ENCODE data around the gene ABHD5.

The ABHD5 gene

DNA sequence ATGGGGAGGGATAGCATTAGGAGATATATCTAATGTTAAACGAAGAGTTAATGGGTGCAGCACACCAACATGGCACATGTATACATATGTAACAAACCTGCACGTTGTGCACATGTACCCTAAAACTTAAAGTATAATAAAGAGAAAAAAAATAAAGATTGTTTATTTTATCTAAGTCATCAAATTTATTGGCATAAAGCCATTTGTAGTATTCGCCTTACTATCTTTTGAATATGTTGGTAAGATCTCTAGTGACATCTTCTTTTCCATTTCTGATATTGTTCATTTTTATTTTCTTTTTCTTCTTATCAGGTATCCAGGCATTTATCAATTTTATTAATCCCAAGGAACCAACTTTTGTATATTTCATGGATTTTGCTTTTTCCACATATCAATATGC is 5.8 kb upstream of the ABHD5 start:
- no peak for DNase-seq (ENCODE audit: low spot score)
- ATAC-seq (ENCODE audit: low read depth) = no peak
- no peaks in the 10 kb centered on the region for H3K36me3 ChIP-seq (ENCODE audit: low read depth)
- H3K4me1 ChIP-seq (ENCODE audit: insufficient read depth, poor library complexity, severe bottlenecking) = peaks cover 3% of the 10 kb centered on the region
- H3K27me3 ChIP-seq (ENCODE audit: insufficient read depth, poor library complexity, severe bottlenecking) = no peaks in the 10 kb centered on the region
- H3K9me3 ChIP-seq (ENCODE audit: severe bottlenecking) = no peaks in the 10 kb centered on the region
- TF ChIP-seq, protein P1, sequence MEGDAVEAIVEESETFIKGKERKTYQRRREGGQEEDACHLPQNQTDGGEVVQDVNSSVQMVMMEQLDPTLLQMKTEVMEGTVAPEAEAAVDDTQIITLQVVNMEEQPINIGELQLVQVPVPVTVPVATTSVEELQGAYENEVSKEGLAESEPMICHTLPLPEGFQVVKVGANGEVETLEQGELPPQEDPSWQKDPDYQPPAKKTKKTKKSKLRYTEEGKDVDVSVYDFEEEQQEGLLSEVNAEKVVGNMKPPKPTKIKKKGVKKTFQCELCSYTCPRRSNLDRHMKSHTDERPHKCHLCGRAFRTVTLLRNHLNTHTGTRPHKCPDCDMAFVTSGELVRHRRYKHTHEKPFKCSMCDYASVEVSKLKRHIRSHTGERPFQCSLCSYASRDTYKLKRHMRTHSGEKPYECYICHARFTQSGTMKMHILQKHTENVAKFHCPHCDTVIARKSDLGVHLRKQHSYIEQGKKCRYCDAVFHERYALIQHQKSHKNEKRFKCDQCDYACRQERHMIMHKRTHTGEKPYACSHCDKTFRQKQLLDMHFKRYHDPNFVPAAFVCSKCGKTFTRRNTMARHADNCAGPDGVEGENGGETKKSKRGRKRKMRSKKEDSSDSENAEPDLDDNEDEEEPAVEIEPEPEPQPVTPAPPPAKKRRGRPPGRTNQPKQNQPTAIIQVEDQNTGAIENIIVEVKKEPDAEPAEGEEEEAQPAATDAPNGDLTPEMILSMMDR (IDR thresholded peaks at IDR 0.05; ENCODE audit: poor library complexity, severe bottlenecking) = no peak
- H3K4me3 ChIP-seq (ENCODE audit: severe bottlenecking) = no peak overlapping the region
- H3K27ac ChIP-seq (ENCODE audit: poor library complexity, severe bottlenecking) = no peak overlapping the region

- TF ChIP-seq, protein P1 (IDR thresholded peaks at IDR 0.05; ENCODE audit: poor library complexity, severe bottlenecking) = no peak
- H3K4me1 ChIP-seq (ENCODE audit: insufficient read depth, poor library complexity, severe bottlenecking) = peaks cover 3% of the 10 kb centered on the region
- DNase-seq (ENCODE audit: low spot score) (no peak), ATAC-seq (ENCODE audit: low read depth) (no peak)
- H3K27me3 ChIP-seq (ENCODE audit: insufficient read depth, poor library complexity, severe bottlenecking) = no peaks in the 10 kb centered on the region
- H3K4me3 ChIP-seq (ENCODE audit: severe bottlenecking) = no peak overlapping the region
- no peaks in the 10 kb centered on the region for H3K36me3 ChIP-seq (ENCODE audit: low read depth)
- H3K9me3 ChIP-seq (ENCODE audit: severe bottlenecking) = no peaks in the 10 kb centered on the region
- H3K27ac ChIP-seq (ENCODE audit: poor library complexity, severe bottlenecking) = no peak overlapping the region
Observed at GRCh38 chr3:43685921-43686320, 4.8 kb upstream of the ABHD5 start.

GRCh38 chr3:43686333-43686699 is 4.4 kb upstream of the ABHD5 start:
- no peak for ATAC-seq (ENCODE audit: low read depth)
- no peak for DNase-seq (ENCODE audit: low spot score)
- H3K27ac ChIP-seq (ENCODE audit: poor library complexity, severe bottlenecking) = no peak overlapping the region

DNA sequence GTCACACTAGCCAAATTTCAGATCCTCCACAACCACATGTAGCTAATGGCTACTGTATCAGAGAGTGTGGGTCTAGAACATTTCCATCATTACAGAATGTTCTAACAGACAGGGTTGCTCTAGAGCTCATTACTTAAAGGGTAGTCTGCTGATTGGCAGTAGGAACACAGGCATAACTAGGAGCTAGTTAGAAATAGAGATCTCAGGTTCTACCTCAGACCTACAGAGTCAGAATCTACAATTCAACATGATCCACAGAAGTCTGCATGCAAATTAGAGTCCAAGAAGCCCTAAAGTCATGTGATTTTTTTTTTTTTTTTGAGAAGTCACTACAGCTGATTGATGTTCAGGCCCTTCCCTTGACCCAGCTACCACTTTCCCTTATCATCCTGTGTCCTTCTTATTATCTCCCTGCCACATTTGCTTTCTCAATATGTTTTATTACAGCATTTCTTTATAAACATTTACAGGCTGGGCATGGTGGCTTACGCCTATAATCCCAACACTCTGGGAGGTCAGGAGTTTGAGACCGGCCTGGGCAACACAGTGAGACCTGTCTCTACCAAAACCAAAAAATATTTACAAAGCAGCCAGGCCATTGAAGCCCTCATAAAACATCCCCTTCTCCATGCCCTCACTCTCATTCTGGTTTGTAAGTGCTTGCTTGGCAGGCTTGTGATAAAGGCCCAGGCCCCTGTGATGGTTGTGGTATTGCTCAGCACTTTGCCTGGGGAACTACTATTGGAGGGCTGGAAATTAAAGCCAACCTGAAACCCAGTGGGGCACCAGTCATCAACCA is 3.8 kb upstream of the ABHD5 start:
- no peaks in the 10 kb centered on the region for H3K9me3 ChIP-seq (ENCODE audit: severe bottlenecking)
- no peaks in the 10 kb centered on the region for H3K36me3 ChIP-seq (ENCODE audit: low read depth)
- H3K4me1 ChIP-seq (ENCODE audit: insufficient read depth, poor library complexity, severe bottlenecking) = peaks cover 4% of the 10 kb centered on the region
- no peak overlapping the region for H3K27ac ChIP-seq (ENCODE audit: poor library complexity, severe bottlenecking)
- ATAC-seq (ENCODE audit: low read depth) (no peak), DNase-seq (ENCODE audit: low spot score) (no peak)
- H3K27me3 ChIP-seq (ENCODE audit: insufficient read depth, poor library complexity, severe bottlenecking) = no peaks in the 10 kb centered on the region
- no peak overlapping the region for H3K4me3 ChIP-seq (ENCODE audit: severe bottlenecking)
- TF ChIP-seq, protein P1 (IDR thresholded peaks at IDR 0.05; ENCODE audit: poor library complexity, severe bottlenecking) = no peak

More at GRCh38 chr3:43686333-43686699, 4.4 kb upstream of the ABHD5 start:
- no peaks in the 10 kb centered on the region for H3K36me3 ChIP-seq (ENCODE audit: low read depth)
- no peaks in the 10 kb centered on the region for H3K27me3 ChIP-seq (ENCODE audit: insufficient read depth, poor library complexity, severe bottlenecking)
- H3K4me1 ChIP-seq (ENCODE audit: insufficient read depth, poor library complexity, severe bottlenecking) = peaks cover 3% of the 10 kb centered on the region
- H3K9me3 ChIP-seq (ENCODE audit: severe bottlenecking) = no peaks in the 10 kb centered on the region
- no peak overlapping the region for H3K4me3 ChIP-seq (ENCODE audit: severe bottlenecking)
- TF ChIP-seq, protein P1 (IDR thresholded peaks at IDR 0.05; ENCODE audit: poor library complexity, severe bottlenecking) = no peak

- TF ChIP-seq, protein P1 (IDR thresholded peaks at IDR 0.05; ENCODE audit: poor library complexity, severe bottlenecking) = no peak
- H3K36me3 ChIP-seq (ENCODE audit: low read depth) = no peaks in the 10 kb centered on the region
- no peaks in the 10 kb centered on the region for H3K9me3 ChIP-seq (ENCODE audit: severe bottlenecking)
- peaks cover 10% of the 10 kb centered on the region for H3K4me1 ChIP-seq (ENCODE audit: insufficient read depth, poor library complexity, severe bottlenecking)
- ATAC-seq (ENCODE audit: low read depth) (no peak), DNase-seq (ENCODE audit: low spot score) (no peak)
- no peak overlapping the region for H3K27ac ChIP-seq (ENCODE audit: poor library complexity, severe bottlenecking)
- H3K4me3 ChIP-seq (ENCODE audit: severe bottlenecking) = no peak overlapping the region
- H3K27me3 ChIP-seq (ENCODE audit: insufficient read depth, poor library complexity, severe bottlenecking) = no peaks in the 10 kb centered on the region
Observed at GRCh38 chr3:43687499-43687811, 3.3 kb upstream of the ABHD5 start.

All from RWPE2 (cell line).